ENCODE data around the gene CDK9. TPM values are rescaled to one million over a fixed set of nuclear protein-coding genes. Genes with fewer than 3 reads are reported as not detected.
A peak's percentile ranks its signal among the peaks of the same experiment; 100 is the strongest.

CDK9 gene
- total RNA-seq, 1 experiment from 2014 or later: 23.1 TPM

DNA sequence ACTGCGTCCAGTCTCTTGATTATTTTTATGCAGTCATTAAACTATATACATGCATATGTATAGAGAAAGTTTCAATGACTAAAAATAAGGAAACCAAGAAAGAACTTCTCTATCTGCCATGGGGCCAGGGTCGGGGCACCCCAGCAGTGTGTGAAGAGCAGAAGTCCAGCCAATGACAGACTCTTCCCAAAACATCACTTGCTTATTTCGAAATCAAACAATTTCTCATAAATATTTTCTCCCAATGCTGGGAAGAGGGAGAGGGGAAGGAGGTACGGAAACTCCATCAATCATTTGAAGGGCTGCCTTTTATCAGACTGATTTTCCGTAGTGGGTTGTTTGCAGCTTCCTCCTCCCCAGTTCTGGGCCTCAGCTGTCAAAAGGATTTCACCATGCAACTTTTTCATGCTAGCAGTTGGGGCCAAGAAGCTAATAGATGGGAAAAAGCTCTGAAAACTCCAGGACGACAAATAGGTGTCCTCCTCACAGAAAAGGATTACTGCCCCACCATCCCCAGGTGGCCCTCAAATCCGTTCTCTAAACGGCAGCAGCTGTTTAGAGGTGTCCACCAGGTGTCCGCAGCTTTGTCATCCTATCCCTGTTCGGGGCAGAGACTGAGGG is 16.2 kb downstream of the CDK9 start:
- DNase-seq (ENCODE audit: extremely low read depth, low read depth): no peak

- DNase-seq (ENCODE audit: extremely low read depth, low read depth): peak; percentile 58
Measured at GRCh38 chr9:127802576-127803443, 17.0 kb downstream of the CDK9 start, which contains the start of gene FPGS. Gene FPGS, plus strand, starts transcription at chr9:127802882. Its CDS starts 43 bp downstream, at chr9:127802925.

GRCh38 chr9:127803507-127804352 is 17.9 kb downstream of the CDK9 start:
- DNase-seq (ENCODE audit: extremely low read depth, low read depth): no peak

DNA sequence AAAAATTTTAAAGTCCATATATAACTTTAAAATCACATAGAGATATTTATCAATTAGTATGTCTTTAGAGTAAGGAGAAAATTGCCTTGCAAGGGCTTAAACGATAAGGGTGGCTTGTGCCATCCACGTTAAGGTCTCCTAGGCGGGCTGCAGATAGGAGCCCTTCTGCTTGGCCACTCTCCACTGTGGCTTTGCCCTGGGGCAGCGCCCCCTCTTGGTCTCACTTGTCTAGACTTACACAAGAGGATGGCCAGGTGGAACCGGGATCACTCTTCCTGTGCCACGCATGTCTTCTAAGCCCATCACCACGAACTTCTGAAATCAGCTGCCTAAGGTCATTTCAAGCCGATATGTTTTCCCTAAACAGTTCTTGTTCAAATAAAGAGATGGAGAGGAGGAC is 19.8 kb downstream of the CDK9 start:
- no peak for DNase-seq (ENCODE audit: extremely low read depth, low read depth)

- DNase-seq (ENCODE audit: extremely low read depth, low read depth): no peak
Measured at GRCh38 chr9:127806871-127807270, 21.0 kb downstream of the CDK9 start.

DNA sequence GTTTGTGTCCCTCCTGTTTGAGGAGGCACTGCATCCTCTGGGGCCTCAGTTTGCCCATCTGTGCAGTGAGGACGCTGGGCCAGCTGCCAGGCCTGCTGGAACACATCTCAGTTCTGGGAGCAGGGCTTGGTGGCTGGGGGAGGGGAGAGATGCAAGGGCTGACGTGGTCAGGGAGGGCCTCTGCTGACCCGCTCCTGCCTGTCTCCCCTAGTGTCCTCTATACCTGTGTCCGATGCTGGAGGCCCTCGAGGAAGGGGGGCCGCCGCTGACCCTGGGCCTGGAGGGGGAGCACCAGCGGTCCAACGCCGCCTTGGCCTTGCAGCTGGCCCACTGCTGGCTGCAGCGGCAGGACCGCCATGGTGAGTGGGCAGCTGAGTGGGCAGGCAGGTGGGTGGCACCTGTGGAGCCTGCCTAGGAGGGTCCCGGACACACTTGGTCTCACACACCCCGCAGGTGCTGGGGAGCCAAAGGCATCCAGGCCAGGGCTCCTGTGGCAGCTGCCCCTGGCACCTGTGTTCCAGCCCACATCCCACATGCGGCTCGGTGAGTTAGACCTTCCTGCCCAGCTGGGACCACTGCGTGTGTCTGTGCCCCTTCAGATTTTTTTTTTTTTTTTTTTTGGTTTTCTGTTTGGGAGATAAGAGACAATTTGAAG is 22.6 kb downstream of the CDK9 start:
- DNase-seq (ENCODE audit: extremely low read depth, low read depth): no peak

DNA sequence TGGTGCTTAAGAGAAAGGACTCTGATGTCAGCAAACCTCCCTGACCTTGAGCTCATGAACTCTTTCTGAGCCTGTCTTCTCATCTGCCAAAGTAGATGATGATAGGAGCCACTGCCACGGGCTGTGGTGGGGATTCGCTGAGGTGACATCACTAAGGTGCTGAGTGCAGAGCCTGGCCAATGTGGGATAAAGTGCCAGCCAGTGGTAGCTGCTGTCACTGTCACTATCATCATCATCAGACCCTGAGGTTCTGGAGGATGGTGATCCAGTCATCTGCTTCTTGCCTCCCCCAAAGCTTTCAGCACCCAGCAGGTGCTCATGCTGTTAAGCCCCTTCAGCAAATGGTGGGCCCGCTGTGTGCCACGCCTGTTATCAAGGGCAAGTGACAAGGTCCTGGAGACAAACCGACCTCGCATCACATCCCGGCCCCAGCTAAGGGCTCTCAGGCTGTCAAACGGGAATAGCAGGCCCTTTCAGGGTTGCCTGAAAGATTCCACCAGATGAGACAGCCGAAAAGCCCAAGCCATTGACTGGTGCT is 23.2 kb downstream of the CDK9 start:
- DNase-seq (ENCODE audit: extremely low read depth, low read depth): no peak

- no peak for DNase-seq (ENCODE audit: extremely low read depth, low read depth)
Measured at GRCh38 chr9:127809540-127810377, 23.9 kb downstream of the CDK9 start.

GRCh38 chr9:127810378-127811187 is 24.7 kb downstream of the CDK9 start:
- DNase-seq (ENCODE audit: extremely low read depth, low read depth): no peak

- DNase-seq (ENCODE audit: extremely low read depth, low read depth): no peak
Measured at GRCh38 chr9:127812011-127812410, 26.2 kb downstream of the CDK9 start.

- DNase-seq (ENCODE audit: extremely low read depth, low read depth): no peak
Measured at GRCh38 chr9:127812936-127813675, 27.3 kb downstream of the CDK9 start.

- no peak for DNase-seq (ENCODE audit: extremely low read depth, low read depth)
Measured at GRCh38 chr9:127813686-127814226, 27.9 kb downstream of the CDK9 start.

DNA sequence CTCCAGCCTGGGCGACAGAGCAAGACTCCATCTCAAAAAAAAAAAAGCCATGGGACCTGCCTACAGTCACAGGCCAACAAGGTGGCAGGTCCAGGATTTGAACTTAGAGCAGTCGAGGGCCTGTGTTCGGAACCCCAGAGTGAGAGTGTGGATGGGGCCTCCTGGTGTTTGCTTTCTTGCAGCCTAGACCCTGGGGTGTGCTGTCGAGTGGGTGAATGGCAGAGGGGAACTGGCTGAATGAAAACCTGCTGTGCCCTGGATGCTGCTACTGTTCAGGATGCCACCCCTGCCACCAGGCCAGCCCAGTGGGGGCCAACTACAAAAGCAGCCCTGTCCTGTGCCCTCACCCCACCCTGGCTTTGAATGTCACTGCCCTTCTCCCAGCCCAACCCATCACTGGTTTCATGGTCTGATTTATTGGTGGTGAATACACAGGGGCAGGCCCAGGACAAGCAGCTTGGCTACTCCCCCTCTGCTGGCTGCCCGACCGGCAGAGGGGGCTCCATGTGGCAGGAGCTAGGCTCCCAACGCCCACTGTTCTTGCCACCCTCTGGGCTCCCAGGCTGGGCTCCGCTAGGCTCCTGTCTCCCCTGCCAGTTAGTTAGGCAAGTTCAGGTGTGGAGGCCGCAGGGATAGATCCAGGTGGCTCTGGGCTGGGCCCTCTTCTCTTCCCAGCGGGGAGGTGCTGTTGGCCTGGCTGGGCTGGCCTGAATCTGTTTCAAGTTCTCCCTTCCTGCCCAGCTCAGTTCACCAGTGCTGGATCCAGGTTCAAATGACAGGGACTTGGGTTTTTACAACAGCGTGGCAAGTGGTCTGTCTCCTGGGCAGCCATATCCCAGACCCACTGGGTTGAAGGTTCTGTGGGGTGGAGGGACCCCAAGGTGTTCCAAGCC is 29.0 kb downstream of the CDK9 start:
- DNase-seq (ENCODE audit: extremely low read depth, low read depth): no peak

DNA sequence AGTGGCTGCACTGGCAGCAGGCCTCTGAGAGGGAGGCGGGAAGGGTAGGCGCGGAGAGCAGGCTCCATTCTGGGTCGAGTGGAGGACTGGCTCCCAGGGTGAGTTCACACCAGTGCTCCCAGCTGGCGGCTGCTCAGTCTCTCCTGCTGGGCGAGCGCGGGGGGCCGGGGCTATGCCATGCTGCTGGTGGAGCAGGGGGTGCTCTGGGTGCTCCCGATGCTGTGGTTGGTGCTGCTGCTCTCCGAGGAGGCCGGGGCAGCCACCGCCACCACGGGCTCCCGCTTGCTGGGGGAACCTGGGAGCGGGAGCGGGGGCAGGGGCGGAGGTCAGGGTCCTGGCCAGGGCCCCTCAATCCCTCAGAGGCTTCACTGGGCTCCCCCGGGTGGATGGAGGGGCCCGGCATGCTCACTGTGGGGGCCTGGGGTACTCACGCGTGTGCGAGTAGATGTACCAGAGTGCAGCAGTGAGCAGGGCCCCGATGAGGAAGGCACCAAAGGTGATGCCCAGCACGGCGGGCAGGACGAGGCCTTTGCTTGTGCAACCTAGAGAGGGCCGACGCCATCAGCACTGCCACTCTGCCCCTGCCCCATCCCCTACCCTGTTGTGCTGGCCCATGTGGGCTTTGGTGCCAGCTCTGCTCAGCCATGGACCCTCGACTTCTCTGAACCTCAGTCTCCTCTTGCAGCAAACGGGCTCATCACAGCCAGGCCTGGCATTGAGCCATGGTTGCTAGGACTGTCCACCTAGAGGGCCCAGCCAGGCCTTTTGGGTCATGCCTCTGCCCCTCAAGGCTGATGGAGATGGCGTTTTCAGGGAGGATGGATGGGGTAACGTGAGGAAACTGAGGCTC is 29.9 kb downstream of the CDK9 start:
- no peak for DNase-seq (ENCODE audit: extremely low read depth, low read depth)

DNA sequence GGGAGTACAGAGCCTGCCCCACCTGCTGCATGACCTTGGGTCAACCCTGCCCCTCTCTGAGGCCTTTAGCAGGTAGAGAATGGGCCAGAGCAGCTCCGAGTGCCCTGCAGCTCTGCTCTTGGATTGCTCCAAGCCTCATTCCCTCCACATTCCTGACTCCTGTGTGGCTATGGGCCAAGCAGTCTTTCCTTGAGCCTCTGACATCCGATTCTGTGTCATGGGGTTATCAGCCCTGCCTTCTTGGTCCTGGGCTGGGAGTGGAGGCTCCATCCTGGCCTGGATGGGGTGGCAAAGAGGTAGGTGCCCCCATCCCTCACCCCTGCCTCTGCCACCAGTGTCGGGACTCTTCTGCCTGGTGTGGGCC is 30.5 kb downstream of the CDK9 start:
- no peak for DNase-seq (ENCODE audit: extremely low read depth, low read depth)

DNA sequence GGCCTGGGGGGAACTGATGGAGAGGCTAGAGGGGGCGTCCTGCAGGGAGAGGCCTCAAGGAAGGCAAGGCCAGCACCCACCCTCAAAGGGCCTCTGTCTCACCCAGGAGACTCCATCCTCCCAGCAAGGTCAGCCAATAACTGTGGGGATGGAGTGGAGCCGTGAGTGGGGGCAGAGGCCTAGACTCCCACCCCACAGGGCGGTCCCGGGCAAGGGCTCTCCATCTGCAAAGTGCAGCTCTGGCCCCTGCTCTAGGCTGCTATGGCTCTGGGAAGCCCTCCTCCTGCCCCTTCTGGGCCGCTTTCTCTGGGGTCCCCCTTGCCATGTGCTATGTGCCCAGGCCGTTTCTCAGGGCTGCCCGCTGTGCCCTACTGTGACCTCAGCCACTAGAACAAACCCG is 30.9 kb downstream of the CDK9 start:
- no peak for DNase-seq (ENCODE audit: extremely low read depth, low read depth)
